Epithelial cell of prostate (primary cell): ENCODE data around the gene DMD.
"Not testable (repeated sequence)": the region's sequence is repeated elsewhere in the genome, so short reads cannot be mapped to it uniquely, and the experiment has no call there.

Experiments used
- DNase-seq: peaks from one replicate; pipeline ENCODE4 v3.0.0-alpha.2; 2011; ENCODE audit warnings: low read depth, low spot score
- H3K27ac ChIP-seq: fragments of 450-650 bp; 2 replicates; pipeline ENCODE4 v1.5.1; 2017; ENCODE audit warnings: mild to moderate bottlenecking

Gene DMD

GRCh38 chrX:33160273-33160672 lies 51.1 kb downstream of the DMD start:
- no peak for DNase-seq
- no peak overlapping the region for H3K27ac ChIP-seq

- H3K27ac ChIP-seq, result no peak overlapping the region
- DNase-seq, result no peak
Observed at GRCh38 chrX:33156152-33156726, 55.1 kb downstream of the DMD start.

- no peak for DNase-seq
- H3K27ac ChIP-seq, result no peak overlapping the region
Observed at GRCh38 chrX:33149580-33149979, 61.8 kb downstream of the DMD start.

- no peak for DNase-seq
- no peak overlapping the region for H3K27ac ChIP-seq
Observed at GRCh38 chrX:33149085-33149484, 62.3 kb downstream of the DMD start.

- DNase-seq, result no peak
- no peak overlapping the region for H3K27ac ChIP-seq
Observed at GRCh38 chrX:33142331-33142730, 69.0 kb downstream of the DMD start.

GRCh38 chrX:33138677-33139249 lies 72.6 kb downstream of the DMD start:
- H3K27ac ChIP-seq, result no peak overlapping the region
- no peak for DNase-seq

- H3K27ac ChIP-seq, result no peak overlapping the region
- DNase-seq, result no peak
Observed at GRCh38 chrX:33134164-33134563, 77.2 kb downstream of the DMD start.

GRCh38 chrX:33133320-33133719 lies 78.0 kb downstream of the DMD start:
- H3K27ac ChIP-seq, result no peak overlapping the region
- no peak for DNase-seq

- DNase-seq, result no peak
- no peak overlapping the region for H3K27ac ChIP-seq
Observed at GRCh38 chrX:33132569-33132968, 78.8 kb downstream of the DMD start.

- H3K27ac ChIP-seq, result no peak overlapping the region
- no peak for DNase-seq
Observed at GRCh38 chrX:33129607-33130006, 81.7 kb downstream of the DMD start.

- no peak for DNase-seq
- no peak overlapping the region for H3K27ac ChIP-seq
Observed at GRCh38 chrX:33128048-33128805, 83.1 kb downstream of the DMD start.

- H3K27ac ChIP-seq, result no peak overlapping the region
Observed at GRCh38 chrX:33126469-33126868, 84.9 kb downstream of the DMD start.

GRCh38 chrX:33109858-33110257 lies 101.5 kb downstream of the DMD start:
- DNase-seq, result no peak
- no peak overlapping the region for H3K27ac ChIP-seq

More at GRCh38 chrX:33126469-33126868, 84.9 kb downstream of the DMD start:
- DNase-seq, result no peak

GRCh38 chrX:33106737-33107136 lies 104.6 kb downstream of the DMD start:
- no peak for DNase-seq

GRCh38 chrX:33095079-33095478 lies 116.3 kb downstream of the DMD start:
- no peak for DNase-seq
- H3K27ac ChIP-seq, result no peak overlapping the region

More at GRCh38 chrX:33106737-33107136, 104.6 kb downstream of the DMD start:
- no peak overlapping the region for H3K27ac ChIP-seq

GRCh38 chrX:33087411-33087810 lies 123.9 kb downstream of the DMD start:
- DNase-seq, result no peak
- no peak overlapping the region for H3K27ac ChIP-seq

GRCh38 chrX:33086886-33087285 lies 124.5 kb downstream of the DMD start:
- DNase-seq, result no peak
- H3K27ac ChIP-seq, result no peak overlapping the region

- H3K27ac ChIP-seq, result no peak overlapping the region
- no peak for DNase-seq
Observed at GRCh38 chrX:33082371-33082770, 129.0 kb downstream of the DMD start.

- DNase-seq, result no peak
- no peak overlapping the region for H3K27ac ChIP-seq
Observed at GRCh38 chrX:33078273-33078672, 133.1 kb downstream of the DMD start.

GRCh38 chrX:33073660-33074059 lies 137.7 kb downstream of the DMD start:
- H3K27ac ChIP-seq, DNase-seq: not testable (repeated sequence)

GRCh38 chrX:33065415-33065814 lies 145.9 kb downstream of the DMD start:
- DNase-seq, result no peak
- no peak overlapping the region for H3K27ac ChIP-seq

- H3K27ac ChIP-seq, result no peak overlapping the region
- no peak for DNase-seq
Observed at GRCh38 chrX:33062041-33062440, 149.3 kb downstream of the DMD start.
